GM19023 (cell line): ENCODE data around the gene F2R.
"Not testable (repeated sequence)": the region's sequence is repeated elsewhere in the genome, so short reads cannot be mapped to it uniquely, and the experiment has no call there.

ENCODE experiments used
- ATAC-seq: cut with Tn5 transposase; IDR thresholded peaks from one replicate; pipeline ENCODE4 v1.9.1; 2021; ENCODE audit warnings: mild to moderate bottlenecking, moderate library complexity; ENCODE audit not compliant: unreplicated experiment

Gene F2R

GRCh38 chr5:76747706-76748105 is 31.8 kb downstream of the F2R start:
- no peak for ATAC-seq

- ATAC-seq, result no peak
Observed at GRCh38 chr5:76751291-76751690, 35.4 kb downstream of the F2R start.

GRCh38 chr5:76754668-76755078 is 38.7 kb downstream of the F2R start:
- no peak for ATAC-seq

- ATAC-seq, result no peak
Observed at GRCh38 chr5:76755779-76756637, 40.1 kb downstream of the F2R start.

- no peak for ATAC-seq
Observed at GRCh38 chr5:76757049-76757448, 41.1 kb downstream of the F2R start.

GRCh38 chr5:76761118-76761517 is 45.2 kb downstream of the F2R start:
- ATAC-seq, result not testable (repeated sequence)

- ATAC-seq, result no peak
Observed at GRCh38 chr5:76762484-76762883, 46.6 kb downstream of the F2R start.

- ATAC-seq, result no peak
Observed at GRCh38 chr5:76763136-76763535, 47.2 kb downstream of the F2R start.

GRCh38 chr5:76764374-76764773 is 48.4 kb downstream of the F2R start:
- no peak for ATAC-seq

- no peak for ATAC-seq
Observed at GRCh38 chr5:76765249-76765648, 49.3 kb downstream of the F2R start.

GRCh38 chr5:76766746-76767145 is 50.8 kb downstream of the F2R start:
- ATAC-seq, result no peak

GRCh38 chr5:76771041-76771440 is 55.1 kb downstream of the F2R start:
- not testable (repeated sequence) for ATAC-seq

- no peak for ATAC-seq
Observed at GRCh38 chr5:76771705-76772405, 55.9 kb downstream of the F2R start.

GRCh38 chr5:76775921-76776320 is 60.0 kb downstream of the F2R start:
- no peak for ATAC-seq

GRCh38 chr5:76776391-76776790 is 60.5 kb downstream of the F2R start:
- ATAC-seq, result no peak

GRCh38 chr5:76780616-76781015 is 64.7 kb downstream of the F2R start:
- not testable (repeated sequence) for ATAC-seq

- no peak for ATAC-seq
Observed at GRCh38 chr5:76781775-76782174, 65.8 kb downstream of the F2R start.

GRCh38 chr5:76782444-76782843 is 66.5 kb downstream of the F2R start:
- ATAC-seq, result no peak
